Measurements from ENCODE around the gene TEX22.

Gene TEX22

DNA sequence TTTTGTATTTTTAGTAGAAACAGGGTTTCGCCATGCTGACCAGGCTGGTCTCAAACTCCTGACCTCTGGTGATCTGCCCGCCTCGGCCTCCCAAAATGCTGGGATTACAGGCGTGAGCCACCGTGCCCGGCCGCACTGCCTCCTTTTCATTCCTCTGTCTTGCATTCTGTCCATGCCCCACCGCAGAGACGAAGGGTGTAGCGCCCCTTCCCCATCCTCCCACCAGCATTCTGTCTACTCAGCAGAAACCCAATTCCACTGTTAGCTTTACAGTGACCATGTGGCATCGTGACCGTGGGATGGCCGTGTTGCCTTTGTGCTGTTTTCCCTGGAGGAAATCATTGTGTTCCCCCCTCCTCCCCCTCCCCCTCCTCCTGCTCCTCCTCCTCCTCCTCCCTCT, 10.3 kb downstream of the TEX22 start:
- no peak for DNase-seq

DNA sequence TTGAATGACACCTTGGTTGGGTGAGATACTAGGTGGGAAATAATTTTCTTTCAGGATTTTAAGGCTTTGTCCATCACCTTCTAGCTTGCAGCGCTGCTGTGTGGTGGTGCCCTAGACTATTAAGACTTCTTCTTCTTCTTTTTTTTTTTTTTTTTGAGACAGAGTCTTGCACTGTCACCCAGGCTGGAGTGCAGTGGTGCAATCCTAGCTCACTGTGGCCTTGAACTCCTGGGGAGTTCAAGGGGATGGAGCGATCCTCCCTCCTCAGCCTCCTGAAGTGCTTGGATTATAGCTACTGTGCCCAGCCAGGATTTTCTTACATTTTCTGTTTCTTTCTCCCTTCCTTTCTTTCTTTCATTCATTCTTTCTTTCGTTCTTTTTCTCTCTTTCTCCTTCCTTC, 11.0 kb downstream of the TEX22 start:
- DNase-seq, result no peak

DNA sequence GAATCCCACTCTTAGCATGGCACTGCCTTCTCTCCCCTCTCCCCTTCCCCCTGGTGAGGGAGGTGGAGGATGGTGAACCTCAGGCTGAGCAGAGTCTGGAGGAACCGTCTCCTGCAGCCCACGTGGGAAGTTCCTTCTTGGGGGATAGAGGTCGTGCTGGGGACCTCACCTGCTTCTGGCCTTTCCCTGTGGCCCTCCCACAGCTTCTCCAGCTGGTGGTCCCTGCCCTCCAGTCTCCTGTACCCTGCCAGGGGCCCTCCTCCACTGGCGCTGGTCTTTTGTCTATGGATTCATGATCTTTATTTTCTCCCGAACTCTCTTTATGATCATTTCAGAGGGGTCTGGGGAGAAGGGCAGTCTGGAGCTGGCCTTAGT, 12.3 kb downstream of the TEX22 start:
- no peak for DNase-seq

DNA sequence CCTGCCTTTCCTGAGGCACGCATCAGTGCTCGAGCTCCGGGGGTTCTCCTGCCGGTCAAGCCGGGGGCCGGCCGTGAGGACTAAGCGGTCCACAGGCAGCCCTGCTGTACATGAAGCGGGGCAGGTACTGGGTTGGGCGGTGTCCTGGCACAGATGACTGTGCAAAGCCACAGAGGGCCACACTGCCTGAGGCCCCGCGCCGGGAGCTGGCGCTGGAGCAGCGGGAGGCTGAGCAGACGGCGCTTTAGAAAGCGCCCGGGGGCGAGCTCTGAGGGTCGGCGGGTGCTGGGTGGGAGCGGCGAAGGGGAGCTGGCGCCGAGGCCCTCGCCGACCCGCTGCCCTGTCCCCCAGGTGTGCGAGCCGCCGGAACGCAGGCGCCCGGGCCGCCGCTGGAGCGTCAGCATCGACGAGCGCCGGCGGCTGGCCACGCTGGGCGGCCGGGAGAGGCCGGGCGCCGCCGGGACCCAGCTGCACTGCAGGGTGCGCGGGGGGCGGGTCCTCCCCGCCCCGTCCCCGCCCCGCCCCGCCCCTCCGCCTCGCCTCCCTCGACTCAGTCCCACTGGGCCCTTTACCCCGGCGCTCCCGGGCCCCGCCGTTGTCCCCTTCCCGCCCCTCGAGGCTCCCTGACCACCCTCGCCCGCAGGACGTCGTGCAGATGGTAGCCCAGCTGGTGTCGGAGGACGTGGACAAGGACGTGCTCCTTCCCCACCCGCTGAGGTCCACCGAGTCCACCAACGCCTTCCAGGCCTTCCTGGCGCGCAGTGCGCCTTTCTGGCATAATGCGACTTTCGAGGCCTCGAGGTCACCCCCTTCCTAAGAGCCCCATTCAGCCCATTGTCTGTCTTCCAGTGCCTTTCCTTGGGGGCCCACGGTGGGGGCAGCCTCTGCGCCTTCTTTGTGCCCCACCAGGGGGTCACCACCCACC, 12.9 kb downstream of the TEX22 start:
- DNase-seq, result no peak

DNA sequence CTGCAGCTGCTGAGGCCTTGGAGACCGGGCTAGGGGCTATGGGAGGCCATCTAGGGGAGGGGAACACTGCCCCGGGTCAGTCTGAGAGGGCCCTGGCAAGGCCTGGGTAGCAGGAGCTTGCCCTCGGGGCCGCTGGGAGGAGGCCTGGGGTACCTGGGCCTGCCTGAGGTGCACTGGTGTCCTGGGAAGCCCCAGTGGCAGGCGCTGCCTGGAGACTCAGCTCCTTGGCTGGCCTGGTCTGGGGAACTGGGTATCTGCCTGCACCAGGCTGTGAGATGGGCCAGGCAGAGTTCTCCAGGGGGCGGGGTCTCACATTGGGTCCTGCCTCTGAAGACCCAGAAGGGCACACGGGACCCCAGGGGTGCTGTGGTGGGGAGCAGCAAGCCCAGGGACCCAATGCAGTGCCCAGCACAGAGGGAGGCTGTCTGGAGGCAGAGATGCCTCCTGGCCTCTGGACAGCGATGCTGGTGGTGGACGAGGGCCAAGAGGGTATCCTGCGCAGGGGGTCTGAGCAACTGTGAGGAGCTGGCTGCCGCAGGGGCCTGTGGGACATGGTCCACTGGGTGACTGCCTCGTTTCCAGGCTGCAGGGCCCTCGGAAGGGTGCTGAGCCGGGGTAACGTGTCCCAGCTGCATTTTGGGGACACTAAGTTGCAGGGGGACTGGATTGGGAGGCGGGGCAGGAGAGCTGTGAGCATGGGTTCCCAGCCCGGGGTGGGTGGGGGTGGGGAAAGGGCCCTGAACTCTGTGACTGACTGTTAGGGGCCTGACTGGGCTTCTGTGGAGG, 13.8 kb downstream of the TEX22 start:
- DNase-seq, result no peak

DNA sequence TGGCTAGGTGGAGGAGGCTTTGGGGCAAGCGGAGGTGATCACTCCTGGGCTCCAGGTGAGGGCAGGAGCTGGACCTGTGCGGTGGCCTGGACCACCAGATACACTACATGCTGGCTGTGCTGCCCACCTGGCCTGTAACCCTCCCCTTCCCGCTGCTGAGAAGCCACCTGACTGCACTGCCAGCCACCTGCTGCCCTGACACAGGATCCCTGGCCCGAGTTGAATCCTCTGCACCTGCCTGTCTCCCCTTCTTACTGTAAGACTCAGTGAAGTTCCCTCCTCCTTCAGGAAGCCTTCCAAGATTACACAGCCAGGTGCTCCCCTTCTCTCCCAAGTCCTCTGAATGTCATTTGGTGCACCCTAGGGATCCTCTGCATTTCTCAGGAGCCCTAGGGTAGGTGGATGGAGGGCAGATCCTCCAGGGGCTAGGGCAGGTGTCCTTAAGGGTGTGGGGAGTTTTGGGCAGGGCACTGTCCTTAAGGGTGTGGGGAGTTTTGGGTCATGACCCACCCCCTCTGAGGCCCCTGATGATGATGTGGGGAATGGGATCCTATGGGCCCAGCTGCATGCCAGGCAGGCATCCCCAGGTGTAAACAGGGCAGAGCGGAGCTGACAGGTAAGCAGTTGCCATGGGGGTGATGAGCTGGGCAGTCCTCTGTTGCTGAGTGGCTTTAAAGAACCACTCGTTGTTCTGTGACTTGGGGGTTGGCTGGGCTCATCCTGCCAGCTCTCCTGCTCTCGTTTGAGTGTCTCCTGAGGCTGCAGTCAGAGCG, 14.6 kb downstream of the TEX22 start:
- no peak for DNase-seq

DNA sequence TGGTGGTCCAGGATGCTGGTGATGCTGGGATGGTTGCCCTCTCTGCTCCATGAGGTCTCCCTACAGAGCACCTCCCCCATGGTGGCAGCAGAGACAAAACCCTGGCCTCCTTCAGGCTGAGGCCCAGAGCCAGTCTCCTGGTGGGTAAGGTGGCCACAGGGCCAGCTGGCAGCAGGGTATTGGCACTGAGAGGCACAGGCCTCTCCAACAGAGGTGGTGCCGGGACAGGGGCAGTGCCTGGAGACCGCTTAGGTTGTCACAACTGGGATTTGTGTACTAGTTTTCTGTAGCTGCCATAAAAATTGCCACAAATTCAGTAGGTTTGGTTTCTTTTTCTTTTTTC, 15.2 kb downstream of the TEX22 start:
- DNase-seq, result no peak

DNA sequence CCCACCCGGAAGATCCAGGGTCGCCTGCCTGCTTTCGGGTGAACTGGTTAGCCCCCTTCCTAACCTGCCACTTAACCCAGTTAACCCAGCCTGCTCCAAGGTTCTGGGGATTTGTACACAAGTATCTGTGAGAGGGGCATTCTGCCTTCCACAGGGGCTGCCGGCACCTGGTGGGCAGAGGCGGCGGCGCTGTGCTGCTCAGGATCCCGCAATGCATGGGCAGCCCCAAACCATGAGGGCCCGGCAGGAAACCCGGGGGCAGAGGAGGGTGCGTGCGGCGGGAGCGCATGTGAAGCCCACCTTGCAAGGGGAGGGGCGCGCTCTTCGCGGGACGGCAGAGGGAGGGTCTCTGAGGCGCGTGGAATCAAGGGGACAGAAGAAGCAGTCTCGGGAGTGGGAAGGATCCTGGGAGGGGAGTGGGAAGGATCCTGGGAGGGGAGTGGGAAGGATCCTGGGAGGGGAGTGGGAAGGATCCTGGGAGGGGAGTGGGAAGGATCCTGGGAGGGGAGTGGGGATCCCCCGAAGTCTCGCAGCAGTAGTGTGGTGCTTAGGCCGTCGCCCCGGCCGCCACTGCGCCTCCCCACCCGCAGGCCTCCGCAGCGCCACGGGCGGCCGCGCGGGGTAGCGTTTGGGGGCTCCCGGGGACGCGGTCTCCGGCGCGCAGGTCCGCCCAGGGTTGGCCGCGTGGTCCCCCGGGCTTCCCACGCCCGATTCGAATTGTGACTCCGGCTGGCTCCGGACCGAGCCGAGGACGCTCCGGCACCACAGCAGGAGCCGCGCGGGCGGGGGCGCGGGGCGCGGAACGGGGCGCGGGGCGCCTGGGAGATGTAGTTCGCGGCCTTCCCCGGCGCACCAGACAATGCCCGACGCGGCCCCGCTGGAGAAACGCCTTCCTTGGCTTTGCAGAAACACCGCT, 16.4 kb downstream of the TEX22 start:
- no peak for DNase-seq

DNA sequence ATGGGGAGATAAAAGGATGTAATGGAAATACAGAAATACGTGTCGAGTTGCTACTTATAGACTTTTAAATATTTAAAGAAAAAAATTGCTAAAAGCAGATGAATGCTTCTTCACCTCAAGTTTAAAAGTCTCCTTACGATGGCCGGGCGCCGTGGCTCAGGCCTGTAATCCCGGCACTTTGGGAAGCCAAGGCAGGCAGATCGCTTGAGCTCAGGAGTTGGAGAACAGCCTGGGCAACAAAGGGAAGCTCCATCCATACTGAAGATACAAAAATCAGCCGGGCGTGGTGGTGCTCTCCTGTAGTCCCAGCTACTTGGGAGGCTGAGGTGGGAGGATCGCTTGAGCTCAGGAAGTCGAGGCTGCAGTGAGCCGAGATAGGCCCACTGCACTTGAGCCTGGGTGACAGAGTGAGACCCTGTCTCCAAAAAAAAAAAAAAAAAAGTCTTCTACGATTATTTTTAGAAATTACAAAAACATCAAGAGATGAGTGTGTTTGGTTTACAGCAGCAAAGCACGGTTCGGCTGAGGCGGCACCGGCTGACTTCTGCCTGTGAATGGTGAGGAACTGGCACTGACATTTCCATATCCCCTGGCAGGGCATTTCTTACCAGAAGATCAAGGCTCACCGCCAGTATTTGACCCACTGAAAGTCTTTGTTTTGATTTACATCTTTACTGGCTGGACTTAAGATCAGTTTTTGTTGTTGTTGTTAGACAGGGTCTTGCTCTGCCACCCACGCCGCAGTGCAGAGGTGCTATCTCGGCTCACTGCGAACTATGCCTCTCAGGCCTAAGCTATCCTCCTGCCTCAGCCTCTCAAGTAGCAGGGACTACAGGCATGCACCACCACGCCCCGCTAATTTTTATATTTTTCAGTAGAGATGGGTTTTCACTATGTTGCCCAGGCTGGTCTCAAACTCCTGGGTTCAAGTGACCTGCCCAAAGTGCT, 17.4 kb downstream of the TEX22 start:
- no peak for DNase-seq

DNA sequence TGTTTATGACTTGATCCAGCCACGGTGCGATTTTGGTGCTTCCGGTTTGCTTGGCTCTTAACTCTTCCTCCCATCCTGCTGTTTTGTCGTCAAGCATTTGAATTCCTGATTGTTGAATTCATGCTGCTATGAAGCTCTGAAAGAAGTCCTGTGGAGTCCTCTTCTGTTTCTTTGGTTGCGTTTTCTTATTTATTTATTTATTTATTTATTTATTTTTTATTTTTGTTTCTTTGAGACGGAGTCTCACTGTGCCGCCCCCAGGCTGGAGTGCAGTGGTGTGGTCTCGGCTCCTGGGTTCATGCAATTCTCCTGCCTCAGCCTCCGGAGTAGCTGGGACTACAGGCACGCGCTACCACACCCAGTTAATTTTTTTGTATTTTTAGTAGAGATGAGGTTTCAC, 18.3 kb downstream of the TEX22 start:
- DNase-seq, result no peak

DNA sequence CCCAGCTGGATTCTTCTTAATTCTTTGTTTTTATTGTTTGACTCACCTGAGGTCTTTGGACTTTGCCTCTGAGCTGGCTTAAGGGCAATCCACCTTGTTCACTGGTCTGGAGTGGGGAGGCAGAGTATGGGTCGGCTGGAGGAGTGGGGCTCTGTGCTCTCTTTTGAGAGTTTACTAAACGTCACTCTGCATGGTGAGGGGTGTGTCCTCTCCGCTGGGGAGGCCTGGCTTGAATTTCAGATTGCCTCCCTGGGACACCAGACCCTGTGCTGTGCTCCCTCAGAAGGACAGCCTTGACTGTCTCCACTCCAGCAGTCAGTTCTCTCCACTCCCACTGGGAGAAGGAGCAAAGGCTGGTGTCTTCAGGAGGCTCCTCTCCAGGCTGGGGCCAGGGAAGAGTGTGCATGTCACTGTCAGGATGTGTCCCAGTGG, 19.4 kb downstream of the TEX22 start:
- no peak for DNase-seq

DNA sequence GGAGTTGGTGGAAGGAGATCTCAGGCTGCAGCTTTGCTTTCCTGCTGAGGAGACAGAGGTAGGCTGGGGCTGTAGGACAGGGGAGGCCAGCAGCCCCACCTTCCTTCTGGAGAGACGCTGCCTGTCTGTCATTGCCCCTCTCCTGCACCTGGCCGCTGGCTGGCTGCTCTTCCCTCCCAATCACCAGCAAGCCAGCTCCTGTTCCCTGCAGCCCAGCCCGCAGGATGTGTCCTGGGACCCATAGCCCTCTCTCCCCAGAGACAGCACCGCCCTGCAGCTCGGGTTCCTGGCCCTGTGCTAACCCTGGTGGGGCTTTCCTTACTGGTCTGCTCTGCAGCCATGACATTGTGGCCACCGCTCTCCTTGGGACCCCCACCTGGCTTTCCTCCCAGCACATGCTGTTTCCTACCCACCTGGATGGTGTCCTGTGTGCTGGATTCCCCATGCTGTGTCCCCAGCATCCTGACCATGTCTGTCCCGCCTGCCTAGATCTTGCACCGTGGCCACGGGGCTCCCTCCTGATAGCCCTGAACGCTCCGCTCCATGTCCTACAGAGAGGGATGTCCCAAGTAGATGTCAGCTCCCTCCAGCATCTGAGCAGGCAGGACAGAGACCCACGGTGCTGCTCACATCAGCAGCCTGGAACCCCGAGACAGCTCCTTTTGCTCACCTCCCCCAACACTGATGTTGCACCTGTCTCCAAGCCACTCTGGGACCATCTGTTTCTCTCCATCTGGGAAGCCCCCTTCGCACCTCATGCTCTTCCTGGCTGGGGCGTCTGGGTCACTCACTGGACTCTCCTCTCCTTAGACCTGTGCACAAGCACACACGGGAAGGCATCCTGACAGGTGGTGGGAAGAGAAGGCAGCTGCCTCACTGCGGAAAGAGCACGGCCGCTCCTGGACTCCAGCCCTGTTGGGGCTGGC, 20.2 kb downstream of the TEX22 start:
- no peak for DNase-seq

DNA sequence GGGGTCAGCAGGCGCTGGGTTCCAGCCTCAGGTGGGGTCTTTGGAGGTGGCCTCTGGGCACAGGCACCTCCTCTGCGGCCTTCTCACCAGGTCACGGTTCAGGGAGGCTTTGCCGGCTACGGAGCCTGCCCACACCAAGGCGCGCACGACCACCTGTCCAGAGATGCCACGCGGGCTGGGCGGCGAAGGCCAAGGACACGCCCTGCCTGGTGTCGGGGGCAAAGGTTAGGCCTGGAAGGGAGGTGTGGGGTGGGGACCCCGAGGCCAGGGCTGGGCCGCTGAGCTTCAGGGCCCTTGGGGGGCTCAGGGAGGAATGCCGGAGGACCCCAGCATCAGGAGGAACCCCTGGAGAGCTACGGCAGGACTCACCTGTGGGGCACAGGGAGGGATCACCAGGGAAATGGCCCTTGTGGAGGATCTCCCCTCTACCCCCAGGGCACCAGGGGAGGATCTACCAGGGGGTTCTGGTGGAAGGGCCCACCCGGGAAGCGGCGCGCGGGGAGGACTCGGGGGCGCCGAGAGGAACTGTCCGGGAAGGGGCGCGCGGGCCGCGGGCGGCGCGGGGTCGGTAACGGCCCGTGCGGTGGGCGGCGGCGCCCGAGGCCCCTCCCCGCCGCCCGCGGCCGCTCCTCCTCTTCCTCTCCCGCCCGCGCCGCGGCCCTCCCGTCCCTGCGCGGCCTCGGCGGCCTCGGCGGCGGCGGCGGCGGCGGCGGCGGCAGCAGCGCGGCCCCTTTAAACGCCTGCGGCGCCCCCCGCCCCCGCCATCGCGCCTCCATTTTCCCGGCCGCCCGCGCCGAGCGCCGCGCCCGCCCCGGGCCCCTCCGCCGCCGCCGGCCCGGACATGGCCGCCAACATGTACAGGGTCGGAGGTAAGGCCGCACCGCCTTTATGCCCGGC, 21.1 kb downstream of the TEX22 start, which contains the start of gene MTA1:
MTA1 (plus strand) TSS at position 633 of the 897 bp plus-strand sequence; CDS start at position 842, 209 bp downstream.
- no peak for DNase-seq

DNA sequence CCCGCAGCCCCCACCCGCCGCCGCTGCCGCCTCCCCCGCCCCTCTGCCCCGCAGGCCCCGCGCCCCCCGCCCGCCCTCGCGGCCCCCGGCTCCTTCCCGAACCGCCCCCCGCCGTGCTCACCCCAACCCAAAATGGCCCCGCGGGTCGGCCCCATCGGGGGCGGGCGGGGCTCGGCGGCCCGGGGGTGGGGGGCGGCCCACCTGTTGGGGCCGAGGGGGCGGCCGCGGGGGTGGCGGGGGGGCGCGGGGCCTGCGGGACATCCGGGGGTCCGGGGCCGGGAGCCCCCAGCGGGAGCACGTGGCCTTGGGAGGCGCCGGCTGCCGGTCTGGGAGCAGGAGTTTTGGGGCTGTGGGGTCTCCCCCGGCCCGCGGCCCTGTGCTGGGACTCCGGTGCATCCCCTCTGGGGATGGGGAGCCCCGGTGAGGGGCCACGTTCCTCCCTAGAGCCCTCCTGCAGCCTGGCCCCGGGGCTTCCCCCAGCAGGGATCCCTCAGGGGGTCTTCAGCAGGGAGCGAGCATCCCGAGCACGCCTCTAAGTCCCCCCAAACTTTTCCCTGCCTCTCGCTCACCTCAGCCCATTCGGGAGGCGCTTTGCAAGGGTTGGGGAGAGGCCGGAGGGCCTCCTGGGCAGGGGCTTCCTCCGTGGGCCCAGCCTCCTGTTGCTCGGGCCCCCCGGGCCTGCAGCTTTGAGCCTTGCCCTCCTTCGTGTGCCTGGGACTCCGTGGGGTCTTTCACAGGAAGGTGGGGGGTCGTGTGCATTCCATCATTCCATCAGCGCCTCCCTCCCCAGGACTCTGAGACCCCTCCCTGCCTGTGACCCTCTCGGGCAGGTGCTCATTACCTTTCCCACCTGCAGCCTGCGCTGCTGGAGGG, 22.0 kb downstream of the TEX22 start:
- DNase-seq, result no peak

DNA sequence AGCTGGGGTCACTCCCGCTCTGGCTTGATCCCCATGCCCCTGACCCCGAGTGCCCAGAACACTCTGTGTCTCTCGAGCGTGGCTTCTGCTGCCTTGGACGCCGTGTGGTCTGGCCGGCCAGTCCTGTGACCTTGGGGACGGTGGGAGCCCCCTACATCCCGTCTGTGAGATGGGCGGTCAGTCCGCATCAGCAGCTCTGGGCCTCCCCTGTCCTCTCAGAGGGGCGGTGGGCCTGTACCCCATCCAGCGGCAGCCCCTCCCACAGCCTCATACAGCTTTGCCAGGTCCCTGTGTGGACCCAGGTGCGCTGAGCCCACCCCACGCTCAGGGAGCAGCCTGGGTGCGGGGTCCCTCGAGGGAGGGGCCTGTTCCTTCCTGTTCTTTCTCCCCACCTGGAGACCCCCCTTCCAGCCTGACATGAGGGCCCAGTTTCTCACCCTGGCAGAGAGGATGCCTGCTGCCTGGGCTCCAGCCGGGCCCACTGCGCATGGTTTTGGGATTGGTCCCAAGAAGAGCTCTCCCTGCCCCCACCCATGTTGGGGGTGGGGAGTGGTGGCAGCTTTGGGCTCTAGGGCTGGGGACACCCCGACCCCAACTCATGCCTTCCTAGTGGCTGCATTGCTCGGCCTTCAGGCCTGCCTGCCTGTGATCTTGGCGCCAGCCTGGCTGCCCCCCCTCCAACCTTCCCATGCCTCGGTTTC, 22.8 kb downstream of the TEX22 start:
- no peak for DNase-seq

DNA sequence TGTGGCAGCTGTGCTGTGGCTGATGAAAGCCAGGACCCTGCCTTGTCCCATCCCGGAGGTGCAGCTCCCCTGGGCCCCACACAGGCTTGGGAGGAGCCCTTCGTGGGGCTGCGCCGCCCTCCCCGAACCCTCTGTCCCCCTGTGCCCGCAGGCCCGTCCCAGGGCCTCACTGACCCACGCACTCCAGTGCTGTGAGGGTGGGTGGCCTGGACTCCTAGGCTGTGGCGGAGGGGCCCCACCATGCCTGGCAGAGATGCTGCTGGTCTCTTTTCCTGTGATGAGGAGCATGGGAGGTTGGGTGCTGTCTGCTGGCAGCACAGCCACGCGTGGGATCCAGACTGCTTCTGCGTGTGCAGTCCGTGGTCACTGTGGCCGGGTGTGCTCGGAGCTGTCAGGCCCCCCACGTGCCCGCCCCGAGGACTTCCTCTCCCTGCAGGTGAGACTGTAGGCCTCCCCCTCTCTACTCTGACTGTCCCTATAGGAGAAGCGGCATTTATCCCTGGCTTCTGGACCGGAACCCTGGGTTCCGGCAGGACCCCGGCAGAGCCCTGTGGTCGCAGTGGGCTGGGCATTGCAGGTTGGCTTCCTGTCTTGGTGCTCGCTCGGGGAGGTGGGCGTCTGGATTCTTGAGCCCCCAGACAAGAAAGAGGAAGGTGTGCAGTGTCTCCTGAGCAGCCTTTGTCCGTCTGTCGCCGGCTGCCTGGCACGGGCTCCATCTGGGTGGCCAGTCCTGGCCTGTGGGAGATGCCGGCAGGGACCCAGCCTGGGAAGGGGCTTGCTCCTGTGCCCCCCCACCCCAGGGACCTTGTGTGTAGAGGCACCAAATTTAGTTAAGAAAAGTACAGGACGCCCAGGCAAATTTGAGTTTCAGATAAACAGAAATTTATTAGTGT, 23.6 kb downstream of the TEX22 start:
- DNase-seq, result no peak
